IPS-11a (cell line): ENCODE data around the gene CIAO2A.

ENCODE experiments used
- H3K4me3 ChIP-seq: one replicate; pipeline ENCODE4 v1.5.1; 2013; ENCODE audit warnings: low read depth, low read length, control low read depth

The CIAO2A gene

GRCh38 chr15:64045101-64045435 lies 48.6 kb downstream of the CIAO2A start:
- no peak overlapping the region for H3K4me3 ChIP-seq

- no peak overlapping the region for H3K4me3 ChIP-seq
Measured at GRCh38 chr15:64044300-64045100, 49.1 kb downstream of the CIAO2A start.

GRCh38 chr15:64038878-64039610 lies 54.6 kb downstream of the CIAO2A start:
- no peak overlapping the region for H3K4me3 ChIP-seq

GRCh38 chr15:64037966-64038365 lies 55.7 kb downstream of the CIAO2A start:
- no peak overlapping the region for H3K4me3 ChIP-seq

- no peak overlapping the region for H3K4me3 ChIP-seq
Measured at GRCh38 chr15:64037116-64037515, 56.5 kb downstream of the CIAO2A start.

- H3K4me3 ChIP-seq: no peak overlapping the region
Measured at GRCh38 chr15:64035525-64035924, 58.1 kb downstream of the CIAO2A start.

GRCh38 chr15:64034519-64034918 lies 59.1 kb downstream of the CIAO2A start:
- no peak overlapping the region for H3K4me3 ChIP-seq

GRCh38 chr15:64032329-64032728 lies 61.3 kb downstream of the CIAO2A start:
- no peak overlapping the region for H3K4me3 ChIP-seq

GRCh38 chr15:64030123-64030522 lies 63.5 kb downstream of the CIAO2A start:
- H3K4me3 ChIP-seq: no peak overlapping the region

GRCh38 chr15:64029633-64030032 lies 64.0 kb downstream of the CIAO2A start:
- H3K4me3 ChIP-seq: no peak overlapping the region

- no peak overlapping the region for H3K4me3 ChIP-seq
Measured at GRCh38 chr15:64029110-64029509, 64.5 kb downstream of the CIAO2A start.

- H3K4me3 ChIP-seq: no peak overlapping the region
Measured at GRCh38 chr15:64026591-64026990, 67.0 kb downstream of the CIAO2A start.

GRCh38 chr15:64024172-64025050 lies 69.2 kb downstream of the CIAO2A start:
- H3K4me3 ChIP-seq: no peak overlapping the region

- no peak overlapping the region for H3K4me3 ChIP-seq
Measured at GRCh38 chr15:64023220-64023619, 70.4 kb downstream of the CIAO2A start.

- H3K4me3 ChIP-seq: no peak overlapping the region
Measured at GRCh38 chr15:64022571-64022970, 71.1 kb downstream of the CIAO2A start.
